HG02840 (cell line): ENCODE results near the gene STRA8.

Experiments
- ATAC-seq: cut with Tn5 transposase; IDR thresholded peaks from one replicate; pipeline ENCODE4 v1.9.1; 2021; ENCODE audit warnings: mild to moderate bottlenecking, moderate library complexity, moderate number of reproducible peaks; ENCODE audit not compliant: unreplicated experiment, low FRiP score

STRA8 gene

DNA sequence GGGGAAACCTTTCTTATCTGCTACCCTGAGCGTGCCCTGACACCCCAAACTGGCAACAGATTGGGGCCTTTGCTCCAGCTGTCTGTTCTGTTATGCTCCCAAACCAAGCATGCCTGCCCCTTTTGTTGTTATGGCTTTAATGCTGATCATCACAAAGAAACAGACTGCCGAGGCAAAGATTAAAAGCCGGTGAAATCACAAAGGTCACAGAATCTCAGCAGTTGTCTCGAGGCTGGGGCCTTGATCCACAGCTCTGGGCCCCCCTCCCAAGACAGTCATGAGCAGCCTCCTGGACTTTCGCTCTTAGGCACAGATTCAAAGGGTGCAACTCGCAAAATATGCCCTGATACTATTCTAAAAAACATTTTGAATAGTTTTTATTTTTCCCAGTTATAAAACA lies 65.6 kb downstream of the STRA8 start:
- ATAC-seq = no peak

- ATAC-seq = no peak
These were observed 67.5 kb downstream of the STRA8 start for GRCh38 chr7:135300913-135301765.
